ENCODE data around the gene PRDX1.

GRCh38 chr1:45545553-45546310 lies 24.0 kb upstream of the PRDX1 start:
- TF ChIP-seq EZH2phosphoT487 (IDR thresholded peaks at IDR 0.05; ENCODE audit: insufficient read depth, low read depth) (no peak), EZH2 (IDR thresholded peaks at IDR 0.05; ENCODE audit: insufficient read depth, poor library complexity, severe bottlenecking) (no peak)

All from GM23248 (cell line).